GM23338 (cell line): ENCODE data around the gene GPR39. TPM values are rescaled to one million over a fixed set of nuclear protein-coding genes. Genes with fewer than 3 reads are reported as not detected.
"Not testable (repeated sequence)": the region's sequence is repeated elsewhere in the genome, so short reads cannot be mapped to it uniquely, and the experiment has no call there.

Experiments used
- ATAC-seq: fragments of 200-7000 bp; cut with Tn5 transposase; 3 replicates; pipeline ENCODE4 v1.9.1; 2020
- DNase-seq: peaks from one replicate; pipeline ENCODE4 v3.0.0-alpha.2; 2015; ENCODE audit warnings: low spot score
- H2AFZ ChIP-seq: fragments of 200-600 bp; sonication (generic); 2 replicates; pipeline ENCODE4 v1.8.0; 2016; ENCODE audit warnings: antibody characterized with exemption, mild to moderate bottlenecking, moderate library complexity
- H3F3A ChIP-seq: fragments of 200-600 bp; sonication (generic); replicated peaks from 2 replicates; pipeline ENCODE4 v1.8.0; 2017; ENCODE audit warnings: antibody characterized with exemption, mixed run types, low read depth
- H3K27ac ChIP-seq: fragments of 200-600 bp; sonication (generic); 2 replicates; pipeline ENCODE4 v1.6.1; 2016; ENCODE audit warnings: low read depth
- H3K27me3 ChIP-seq: fragments of 200-600 bp; sonication (generic); 2 replicates; pipeline ENCODE4 v1.8.0; 2016; ENCODE audit warnings: mild to moderate bottlenecking, mixed run types, moderate library complexity; ENCODE audit not compliant: insufficient read depth
- H3K36me3 ChIP-seq: fragments of 200-600 bp; sonication (generic); 2 replicates; pipeline ENCODE4 v1.8.0; 2016; ENCODE audit warnings: mild to moderate bottlenecking; ENCODE audit not compliant: insufficient read depth
- H3K4me1 ChIP-seq: fragments of 200-600 bp; sonication (generic); 2 replicates; pipeline ENCODE4 v1.8.0; 2016; ENCODE audit warnings: mild to moderate bottlenecking, moderate library complexity; ENCODE audit not compliant: insufficient read depth
- H3K4me2 ChIP-seq: fragments of 200-600 bp; sonication (generic); 2 replicates; pipeline ENCODE4 v1.7.1; 2017; ENCODE audit warnings: mixed run types
- H3K4me3 ChIP-seq: fragments of 200-600 bp; sonication (generic); 2 replicates; pipeline ENCODE4 v1.6.1; 2016; ENCODE audit warnings: mixed run types
- H3K79me2 ChIP-seq: fragments of 200-600 bp; sonication (generic); replicated peaks from 2 replicates; pipeline ENCODE4 v1.8.0; 2017; ENCODE audit warnings: mild to moderate bottlenecking; ENCODE audit not compliant: insufficient read depth
- H3K9me2 ChIP-seq: fragments of 200-600 bp; sonication (generic); 2 replicates; pipeline ENCODE4 v1.8.0; 2017; ENCODE audit not compliant: insufficient read depth
- H4K20me1 ChIP-seq: fragments of 200-600 bp; sonication (generic); replicated peaks from 2 replicates; pipeline ENCODE4 v1.8.0; 2017; ENCODE audit warnings: mild to moderate bottlenecking; ENCODE audit not compliant: insufficient read depth
- H3K27ac Mint-ChIP-seq: 2 replicates; pipeline ENCODE4 v1.8.0; 2020; ENCODE audit warnings: inconsistent platforms, mild to moderate bottlenecking, moderate library complexity, mixed read lengths
- H3K27me3 Mint-ChIP-seq: 3 replicates; pipeline ENCODE4 v1.8.0; 2022; ENCODE audit warnings: low read depth, mild to moderate bottlenecking, moderate library complexity, mixed read lengths, inconsistent platforms; ENCODE audit not compliant: insufficient read depth, poor library complexity
- H3K36me3 Mint-ChIP-seq: 3 replicates; pipeline ENCODE4 v1.8.0; 2021; ENCODE audit warnings: low read depth, mild to moderate bottlenecking, inconsistent platforms, moderate library complexity, mixed read lengths
- H3K4me1 Mint-ChIP-seq: 3 replicates; pipeline ENCODE4 v1.8.0; 2020; ENCODE audit warnings: mild to moderate bottlenecking, inconsistent platforms, mixed read lengths
- H3K4me3 Mint-ChIP-seq: 3 replicates; pipeline ENCODE4 v1.8.0; 2021; ENCODE audit warnings: moderate library complexity, mild to moderate bottlenecking, inconsistent platforms, mixed read lengths
- H3K9me3 Mint-ChIP-seq: 3 replicates; pipeline ENCODE4 v1.8.0; 2020; ENCODE audit warnings: moderate library complexity, mild to moderate bottlenecking, inconsistent platforms, mixed read lengths
- CREB1 ChIP-seq: fragments of 250-450 bp; sonication (Bioruptor Pico); IDR thresholded peaks from 2 replicates; pipeline ENCODE4 v1.5.0; 2020; ENCODE audit warnings: low read depth, mild to moderate bottlenecking, moderate library complexity
- EZH2 ChIP-seq: fragments of 200-600 bp; sonication (generic); IDR thresholded peaks from one replicate; pipeline ENCODE4 v1.8.0; 2017; ENCODE audit warnings: antibody characterized with exemption, mild to moderate bottlenecking, low read depth; ENCODE audit not compliant: unreplicated experiment
- EZH2phosphoT487 ChIP-seq: fragments of 200-600 bp; sonication (generic); IDR thresholded peaks from one replicate; pipeline ENCODE4 v1.8.1; 2018; ENCODE audit warnings: antibody characterized with exemption; ENCODE audit not compliant: unreplicated experiment
- JUNB ChIP-seq: IDR thresholded peaks from one replicate; pipeline ENCODE4 v1.6.1; 2016; ENCODE audit warnings: antibody characterized with exemption; ENCODE audit not compliant: unreplicated experiment
- NANOG ChIP-seq: IDR thresholded peaks from 2 replicates; pipeline ENCODE4 v1.6.1; 2016; ENCODE audit warnings: antibody characterized with exemption, borderline replicate concordance
- ZNF331 ChIP-seq: fragments of 250-450 bp; sonication (Bioruptor Pico); IDR thresholded peaks from 2 replicates; pipeline ENCODE4 v1.5.0; 2020; ENCODE audit warnings: low read depth, mild to moderate bottlenecking, moderate library complexity
- polyA plus RNA-seq: library from polyadenylated mRNA; unstranded; fragments of >200 nt; fragmentation: Nextera tagmentation; extraction: Ambion mirVana; gene quantifications from 2 replicates; pipeline ENCODE4 v1.2.1, GENCODE V29; 2016
- total RNA-seq: library from RNA; depleted of rRNA; stranded (reverse); fragments of >200 nt; shearing (Covaris generic); gene quantifications from 2 replicates; pipeline ENCODE4 v1.2.3, GENCODE V29; 2014
- TF ChIP-seq, protein P1 (sequence below): fragments of 250-450 bp; sonication (Bioruptor Pico); IDR thresholded peaks from 2 replicates; pipeline ENCODE4 v1.5.0; 2020; ENCODE audit warnings: mild to moderate bottlenecking, moderate library complexity

Gene GPR39
- total and polyA plus RNA-seq, 2 experiments from 2014 or later, result 0.55 to 1.9 TPM

DNA sequence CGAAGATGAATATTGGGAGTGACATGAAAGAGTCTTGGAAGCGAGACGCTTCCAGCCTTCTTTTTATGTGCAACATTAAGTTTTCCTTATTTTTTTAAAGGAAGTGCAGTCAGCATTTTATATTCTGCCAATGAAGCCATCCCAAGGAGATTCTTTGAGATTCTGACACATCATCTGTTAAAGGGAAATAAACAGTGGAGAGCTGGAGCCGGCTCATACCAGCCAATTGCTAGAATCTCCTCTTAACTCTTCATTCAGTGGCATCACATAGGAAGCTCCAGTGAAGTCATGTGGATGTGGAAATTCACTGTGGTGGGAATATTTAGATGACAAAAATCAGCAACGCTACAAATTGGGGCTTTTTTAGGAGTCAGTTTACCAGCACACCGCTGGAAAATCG, 23.7 kb upstream of the GPR39 start:
- H3K27me3 ChIP-seq, result no peaks in the 10 kb centered on the region
- H3K4me1 ChIP-seq, result peaks cover 11% of the 10 kb centered on the region; the same call in 1 of the 2 replicates
- H3K9me3 Mint-ChIP-seq, result peaks cover 8% of the 10 kb centered on the region; the same call in 2 of the 3 replicates
- H3K4me3 Mint-ChIP-seq, result no peak overlapping the region
- H3K27ac Mint-ChIP-seq, result no peak overlapping the region
- no peak overlapping the region for H3K4me3 ChIP-seq
- peaks cover 17% of the 10 kb centered on the region for H3K4me1 Mint-ChIP-seq
- DNase-seq (no peak), ATAC-seq (no peak)
- H3F3A ChIP-seq, result no peaks in the 10 kb centered on the region
- peaks cover 3% of the 10 kb centered on the region for H3K27me3 Mint-ChIP-seq
- H3K36me3 Mint-ChIP-seq, result no peaks in the 10 kb centered on the region; the same call in 2 of the 3 replicates
- H3K27ac ChIP-seq, result no peak overlapping the region
- no peaks in the 10 kb centered on the region for H3K79me2 ChIP-seq
- H3K9me2 ChIP-seq, result peaks cover 3% of the 10 kb centered on the region; the same call in 1 of the 2 replicates
- H3K36me3 ChIP-seq, result no peaks in the 10 kb centered on the region
- no peak for TF ChIP-seq NANOG
- TF ChIP-seq, protein P1, sequence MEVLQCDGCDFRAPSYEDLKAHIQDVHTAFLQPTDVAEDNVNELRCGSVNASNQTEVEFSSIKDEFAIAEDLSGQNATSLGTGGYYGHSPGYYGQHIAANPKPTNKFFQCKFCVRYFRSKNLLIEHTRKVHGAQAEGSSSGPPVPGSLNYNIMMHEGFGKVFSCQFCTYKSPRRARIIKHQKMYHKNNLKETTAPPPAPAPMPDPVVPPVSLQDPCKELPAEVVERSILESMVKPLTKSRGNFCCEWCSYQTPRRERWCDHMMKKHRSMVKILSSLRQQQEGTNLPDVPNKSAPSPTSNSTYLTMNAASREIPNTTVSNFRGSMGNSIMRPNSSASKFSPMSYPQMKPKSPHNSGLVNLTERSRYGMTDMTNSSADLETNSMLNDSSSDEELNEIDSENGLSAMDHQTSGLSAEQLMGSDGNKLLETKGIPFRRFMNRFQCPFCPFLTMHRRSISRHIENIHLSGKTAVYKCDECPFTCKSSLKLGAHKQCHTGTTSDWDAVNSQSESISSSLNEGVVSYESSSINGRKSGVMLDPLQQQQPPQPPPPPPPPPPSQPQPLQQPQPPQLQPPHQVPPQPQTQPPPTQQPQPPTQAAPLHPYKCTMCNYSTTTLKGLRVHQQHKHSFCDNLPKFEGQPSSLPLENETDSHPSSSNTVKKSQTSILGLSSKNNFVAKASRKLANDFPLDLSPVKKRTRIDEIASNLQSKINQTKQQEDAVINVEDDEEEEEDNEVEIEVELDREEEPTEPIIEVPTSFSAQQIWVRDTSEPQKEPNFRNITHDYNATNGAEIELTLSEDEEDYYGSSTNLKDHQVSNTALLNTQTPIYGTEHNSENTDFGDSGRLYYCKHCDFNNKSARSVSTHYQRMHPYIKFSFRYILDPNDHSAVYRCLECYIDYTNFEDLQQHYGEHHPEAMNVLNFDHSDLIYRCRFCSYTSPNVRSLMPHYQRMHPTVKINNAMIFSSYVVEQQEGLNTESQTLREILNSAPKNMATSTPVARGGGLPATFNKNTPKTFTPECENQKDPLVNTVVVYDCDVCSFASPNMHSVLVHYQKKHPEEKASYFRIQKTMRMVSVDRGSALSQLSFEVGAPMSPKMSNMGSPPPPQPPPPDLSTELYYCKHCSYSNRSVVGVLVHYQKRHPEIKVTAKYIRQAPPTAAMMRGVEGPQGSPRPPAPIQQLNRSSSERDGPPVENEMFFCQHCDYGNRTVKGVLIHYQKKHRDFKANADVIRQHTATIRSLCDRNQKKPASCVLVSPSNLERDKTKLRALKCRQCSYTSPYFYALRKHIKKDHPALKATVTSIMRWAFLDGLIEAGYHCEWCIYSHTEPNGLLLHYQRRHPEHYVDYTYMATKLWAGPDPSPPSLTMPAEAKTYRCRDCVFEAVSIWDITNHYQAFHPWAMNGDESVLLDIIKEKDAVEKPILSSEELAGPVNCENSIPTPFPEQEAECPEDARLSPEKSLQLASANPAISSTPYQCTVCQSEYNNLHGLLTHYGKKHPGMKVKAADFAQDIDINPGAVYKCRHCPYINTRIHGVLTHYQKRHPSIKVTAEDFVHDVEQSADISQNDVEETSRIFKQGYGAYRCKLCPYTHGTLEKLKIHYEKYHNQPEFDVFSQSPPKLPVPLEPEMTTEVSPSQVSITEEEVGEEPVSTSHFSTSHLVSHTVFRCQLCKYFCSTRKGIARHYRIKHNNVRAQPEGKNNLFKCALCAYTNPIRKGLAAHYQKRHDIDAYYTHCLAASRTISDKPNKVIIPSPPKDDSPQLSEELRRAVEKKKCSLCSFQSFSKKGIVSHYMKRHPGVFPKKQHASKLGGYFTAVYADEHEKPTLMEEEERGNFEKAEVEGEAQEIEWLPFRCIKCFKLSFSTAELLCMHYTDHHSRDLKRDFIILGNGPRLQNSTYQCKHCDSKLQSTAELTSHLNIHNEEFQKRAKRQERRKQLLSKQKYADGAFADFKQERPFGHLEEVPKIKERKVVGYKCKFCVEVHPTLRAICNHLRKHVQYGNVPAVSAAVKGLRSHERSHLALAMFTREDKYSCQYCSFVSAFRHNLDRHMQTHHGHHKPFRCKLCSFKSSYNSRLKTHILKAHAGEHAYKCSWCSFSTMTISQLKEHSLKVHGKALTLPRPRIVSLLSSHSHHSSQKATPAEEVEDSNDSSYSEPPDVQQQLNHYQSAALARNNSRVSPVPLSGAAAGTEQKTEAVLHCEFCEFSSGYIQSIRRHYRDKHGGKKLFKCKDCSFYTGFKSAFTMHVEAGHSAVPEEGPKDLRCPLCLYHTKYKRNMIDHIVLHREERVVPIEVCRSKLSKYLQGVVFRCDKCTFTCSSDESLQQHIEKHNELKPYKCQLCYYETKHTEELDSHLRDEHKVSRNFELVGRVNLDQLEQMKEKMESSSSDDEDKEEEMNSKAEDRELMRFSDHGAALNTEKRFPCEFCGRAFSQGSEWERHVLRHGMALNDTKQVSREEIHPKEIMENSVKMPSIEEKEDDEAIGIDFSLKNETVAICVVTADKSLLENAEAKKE, result no peak
- no peak for TF ChIP-seq ZNF331
- TF ChIP-seq CREB1 (CRISPR knock-in tag), result no peak
- TF ChIP-seq EZH2, result no peak
- no peak for TF ChIP-seq EZH2phosphoT487
- no peak for TF ChIP-seq JUNB
- 0 out of 2 replicates have a peak overlapping the region, but pooled peaks have one; percentile 13 for H3K4me2 ChIP-seq
- H4K20me1 ChIP-seq, result no peaks in the 10 kb centered on the region
- H2AFZ ChIP-seq, result no peak overlapping the region

GRCh38 chr2:132397042-132397441, 19.6 kb upstream of the GPR39 start:
- not testable (repeated sequence) for H3K27ac ChIP-seq, H3K36me3 Mint-ChIP-seq, ATAC-seq, H3F3A ChIP-seq, H3K4me3 Mint-ChIP-seq, H3K36me3 ChIP-seq, H3K4me2 ChIP-seq, H4K20me1 ChIP-seq, H3K4me1 Mint-ChIP-seq, H3K4me3 ChIP-seq, DNase-seq, H3K9me3 Mint-ChIP-seq, H3K4me1 ChIP-seq, H3K27me3 ChIP-seq, H3K79me2 ChIP-seq, H2AFZ ChIP-seq, H3K27me3 Mint-ChIP-seq, H3K27ac Mint-ChIP-seq
- H3K9me2 ChIP-seq, result peaks cover 16% of the 10 kb centered on the region
